NCI-H1694 treated with DMSO at 0.1 percent for 48 hours (cell line): ENCODE measurements around the gene BLOC1S4.
"Not testable (repeated sequence)": the region's sequence is repeated elsewhere in the genome, so short reads cannot be mapped to it uniquely, and the experiment has no call there.

Experiments
- DNase-seq: peaks from one replicate; lab custom pipeline; 2025; lab: John Stamatoyannopoulos, UW

The BLOC1S4 gene

GRCh38 chr4:6718932-6719610 is 3.1 kb downstream of the BLOC1S4 start:
- no peak for DNase-seq

GRCh38 chr4:6719611-6720179 is 3.7 kb downstream of the BLOC1S4 start:
- no peak for DNase-seq

- peak; percentile 24 for DNase-seq
Measured at GRCh38 chr4:6720202-6720699, 4.3 kb downstream of the BLOC1S4 start.

- no peak for DNase-seq
Measured at GRCh38 chr4:6721121-6721520, 5.1 kb downstream of the BLOC1S4 start.

- DNase-seq = no peak
Measured at GRCh38 chr4:6722891-6723290, 6.9 kb downstream of the BLOC1S4 start.

- DNase-seq = no peak
Measured at GRCh38 chr4:6723851-6724250, 7.9 kb downstream of the BLOC1S4 start.

GRCh38 chr4:6724421-6725111 is 8.6 kb downstream of the BLOC1S4 start:
- no peak for DNase-seq

- not testable (repeated sequence) for DNase-seq
Measured at GRCh38 chr4:6725427-6725961, 9.5 kb downstream of the BLOC1S4 start.

GRCh38 chr4:6727081-6727942 is 11.3 kb downstream of the BLOC1S4 start:
- DNase-seq = no peak

GRCh38 chr4:6727943-6728250 is 11.9 kb downstream of the BLOC1S4 start:
- DNase-seq = no peak

GRCh38 chr4:6728320-6729029 is 12.5 kb downstream of the BLOC1S4 start:
- DNase-seq = no peak

GRCh38 chr4:6730603-6731317 is 14.8 kb downstream of the BLOC1S4 start:
- no peak for DNase-seq

- DNase-seq = no peak
Measured at GRCh38 chr4:6731318-6731675, 15.3 kb downstream of the BLOC1S4 start.

GRCh38 chr4:6731780-6732179 is 15.8 kb downstream of the BLOC1S4 start:
- DNase-seq = no peak

GRCh38 chr4:6732441-6733357 is 16.7 kb downstream of the BLOC1S4 start:
- no peak for DNase-seq

- DNase-seq = no peak
Measured at GRCh38 chr4:6733358-6734164, 17.6 kb downstream of the BLOC1S4 start.

GRCh38 chr4:6734165-6734786 is 18.3 kb downstream of the BLOC1S4 start:
- DNase-seq = no peak

- no peak for DNase-seq
Measured at GRCh38 chr4:6739920-6740319, 23.9 kb downstream of the BLOC1S4 start.

- DNase-seq = no peak
Measured at GRCh38 chr4:6740347-6740746, 24.4 kb downstream of the BLOC1S4 start.
